ENCODE data around the gene ATOH8. TPM values are rescaled to one million over a fixed set of nuclear protein-coding genes. Genes with fewer than 3 reads are reported as not detected.
A peak's percentile ranks its signal among the peaks of the same experiment; 100 is the strongest.

Gene ATOH8
- total RNA-seq, 2 experiments from 2014 or later = not detected

- POLR2A ChIA-PET = no interaction called here
- intact Hi-C loops (cut with DNase I, micrococcal nuclease) = loop anchor here (2.0 kb wide), 2 partner anchors 351 to 353 kb away; no protein-coding TSS in a partner anchor
These were observed 26.0 kb upstream of the ATOH8 start for GRCh38 chr2:85727798-85728197.

GRCh38 chr2:85728342-85728741, 25.4 kb upstream of the ATOH8 start:
- DNase-seq (no peak), ATAC-seq (ENCODE audit: poor library complexity) (no peak)
- H3K36me3 ChIP-seq (ENCODE audit: insufficient read depth, low read length) = no peaks in the 10 kb centered on the region
- H3K27me3 ChIP-seq (ENCODE audit: control insufficient read depth in 1 of 2, insufficient read depth in 2 of 2, low read length in 2 of 2) = peaks cover 3 to 5% of the 10 kb centered on the region in 2 experiments
- H3K4me3 ChIP-seq (ENCODE audit: low read length) = no peak overlapping the region
- ChIA-PET POLR2A (interaction anchor here (0.7 kb wide), 1 partner anchor 352 kb away, joined by 4 read pairs; no protein-coding TSS in a partner anchor), CTCF (interaction anchor here (0.6 to 1.5 kb wide), 9 partner anchors 8 to 350 kb away, joined by 3 to 8 read pairs (median 4); no protein-coding TSS in a partner anchor)
- H3K9me3 ChIP-seq (ENCODE audit: control insufficient read depth in 1 of 2, insufficient read depth in 1 of 2, low read length in 2 of 2) = no peaks in the 10 kb centered on the region
- no peaks in the 10 kb centered on the region for H3K9me3 Mint-ChIP-seq
- H3K4me3 Mint-ChIP-seq = no peak overlapping the region
- no peaks in the 10 kb centered on the region for H3K36me3 Mint-ChIP-seq (ENCODE audit: low read depth)
- H3K27me3 Mint-ChIP-seq = peaks cover 8% of the 10 kb centered on the region
- peaks cover 7% of the 10 kb centered on the region for H3K4me1 ChIP-seq (ENCODE audit: insufficient read depth, low read length)
- no peak overlapping the region for H3K27ac Mint-ChIP-seq
- no peak for TF ChIP-seq CTCF (IDR thresholded peaks at IDR 0.05)
- H3K4me1 Mint-ChIP-seq (ENCODE audit: low read depth) = no peaks in the 10 kb centered on the region
- H3K27ac ChIP-seq (ENCODE audit: low read depth in 1 of 2, low read length in 2 of 2) = no peak overlapping the region
- intact Hi-C loops (cut with DNase I, micrococcal nuclease) = loop anchor here (2.0 kb wide), 2 partner anchors 350 to 352 kb away; no protein-coding TSS in a partner anchor

More at GRCh38 chr2:85727798-85728197, 26.0 kb upstream of the ATOH8 start:
- no peaks in the 10 kb centered on the region for H3K4me1 Mint-ChIP-seq (ENCODE audit: low read depth)
- ATAC-seq (ENCODE audit: poor library complexity) (no peak), DNase-seq (peak in 1 of 14 experiments; percentile 17)
- TF ChIP-seq CTCF (IDR thresholded peaks at IDR 0.05) = no peak
- Histone ChIP-seq H3K27me3 (ENCODE audit: control insufficient read depth in 1 of 2, insufficient read depth in 2 of 2, low read length in 2 of 2) (peaks cover 3 to 5% of the 10 kb centered on the region in 2 experiments), H3K4me3 (ENCODE audit: low read length) (no peak overlapping the region), H3K27ac (ENCODE audit: low read depth in 1 of 2, low read length in 2 of 2) (no peak overlapping the region), H3K36me3 (ENCODE audit: insufficient read depth, low read length) (no peaks in the 10 kb centered on the region), H3K4me1 (ENCODE audit: insufficient read depth, low read length) (peaks cover 7% of the 10 kb centered on the region), H3K9me3 (ENCODE audit: control insufficient read depth in 1 of 2, insufficient read depth in 1 of 2, low read length in 2 of 2) (no peaks in the 10 kb centered on the region)
- no peak overlapping the region for H3K27ac Mint-ChIP-seq
- no peak overlapping the region for H3K4me3 Mint-ChIP-seq
- CTCF ChIA-PET = no interaction called here
- peaks cover 8% of the 10 kb centered on the region for H3K27me3 Mint-ChIP-seq
- no peaks in the 10 kb centered on the region for H3K36me3 Mint-ChIP-seq (ENCODE audit: low read depth)
- H3K9me3 Mint-ChIP-seq = no peaks in the 10 kb centered on the region

- intact Hi-C loops (cut with DNase I, micrococcal nuclease) = loop anchor here (1.0 to 2.0 kb wide), 3 partner anchors 85 to 352 kb away; no protein-coding TSS in a partner anchor
- no peaks in the 10 kb centered on the region for H3K4me1 Mint-ChIP-seq (ENCODE audit: low read depth)
- Histone ChIP-seq H3K4me1 (ENCODE audit: insufficient read depth, low read length) (peaks cover 7% of the 10 kb centered on the region), H3K4me3 (ENCODE audit: low read length) (no peak overlapping the region), H3K27ac (ENCODE audit: low read depth in 1 of 2, low read length in 2 of 2) (no peak overlapping the region), H3K36me3 (ENCODE audit: insufficient read depth, low read length) (no peaks in the 10 kb centered on the region), H3K27me3 (ENCODE audit: control insufficient read depth in 1 of 2, insufficient read depth in 2 of 2, low read length in 2 of 2) (peaks cover 3 to 5% of the 10 kb centered on the region in 2 experiments), H3K9me3 (ENCODE audit: control insufficient read depth in 1 of 2, insufficient read depth in 1 of 2, low read length in 2 of 2) (no peaks in the 10 kb centered on the region)
- POLR2A ChIA-PET = interaction anchor here (0.7 kb wide), 1 partner anchor 351 kb away, joined by 4 read pairs; no protein-coding TSS in a partner anchor
- TF ChIP-seq CTCF (IDR thresholded peaks at IDR 0.05) = peak; percentile 83
- no peaks in the 10 kb centered on the region for H3K36me3 Mint-ChIP-seq (ENCODE audit: low read depth)
- no peaks in the 10 kb centered on the region for H3K9me3 Mint-ChIP-seq
- no peak overlapping the region for H3K27ac Mint-ChIP-seq
- peaks cover 8% of the 10 kb centered on the region for H3K27me3 Mint-ChIP-seq
- CTCF ChIA-PET = interaction anchor here (0.6 to 1.5 kb wide), 10 partner anchors 9 to 350 kb away, joined by 3 to 8 read pairs (median 4); no protein-coding TSS in a partner anchor
- DNase-seq = peak; percentile 44 to 80 (median 64)
- ATAC-seq (ENCODE audit: poor library complexity) = peak; percentile 71
- H3K4me3 Mint-ChIP-seq = no peak overlapping the region
These were observed 24.6 kb upstream of the ATOH8 start for GRCh38 chr2:85728883-85729824.
